HepG2 (cell line): ENCODE data around the gene THY1. TPM values are rescaled to one million over a fixed set of nuclear protein-coding genes. Genes with fewer than 3 reads are reported as not detected.

Source experiments
- ATAC-seq: fragments of 200-7000 bp; cut with Tn5 transposase; 3 replicates; pipeline ENCODE4 v1.9.1; 2020; ENCODE audit warnings: mild to moderate bottlenecking, moderate library complexity
- BruUV-seq: library from RNA; stranded (reverse); fragments of 400-500 nt; replicated peaks from 2 replicates; lab custom pipeline; 2021; lab: Mats Ljungman, UMichigan
- CTCF ChIA-PET: fragments of 300-600 bp; formaldehyde crosslinking; extraction: SDS; loops from one replicate; lab custom pipeline; 2021; ENCODE audit warnings: low total read pairs, inconsistent platforms, low intra/inter-chr PET ratio; lab: Yijun Ruan, JAX
- POLR2A ChIA-PET: fragments of 350-600 bp; sonication (Branson Sonifier 250); formaldehyde crosslinking; loops from one replicate; lab custom pipeline; 2020; ENCODE audit warnings: antibody characterized with exemption, inconsistent platforms; lab: Yijun Ruan, JAX
- DNase-seq: peaks from one replicate; pipeline ENCODE4 v3.0.0-alpha.2; 2015; ENCODE audit warnings: low spot score
- FAIRE-seq: peaks from 3 replicates; lab custom pipeline; 2011; peaks lifted over from hg19 to GRCh38; lab: Jason Lieb, UNC
- H2AFZ ChIP-seq: one replicate; pipeline ENCODE4 v1.6.1; 2011; ENCODE audit warnings: low read length, inconsistent platforms
- H3K27ac ChIP-seq: fragments of 300-600 bp; 3 replicates; pipeline ENCODE4 v1.8.0; 2011; ENCODE audit warnings: mixed run types, mild to moderate bottlenecking, mixed read lengths, low read length, inconsistent platforms; ENCODE audit not compliant: insufficient read depth; ENCODE audit errors: extremely low read length
- H3K27me3 ChIP-seq, 2 experiments: fragments of 200-600 bp in 1 of 2; 2 replicates in 1 of 2; 3 replicates in 1 of 2; pipeline versions ENCODE4 v1.6.0 to v1.8.0; 2011; ENCODE audit warnings: low read length in 2 of 2, mild to moderate bottlenecking in 2 of 2, moderate library complexity in 2 of 2, inconsistent platforms in 1 of 2; ENCODE audit not compliant: insufficient read depth in 2 of 2, control insufficient read depth in 1 of 2
- H3K36me3 ChIP-seq, 2 experiments: fragments of 200-600 bp in 1 of 2; replicated peaks in 1 of 2; 2 replicates in 1 of 2; 3 replicates in 1 of 2; pipeline versions ENCODE4 v1.5.1 to v1.8.0; 2011; ENCODE audit warnings: low read length in 2 of 2, inconsistent platforms in 1 of 2; ENCODE audit not compliant: insufficient read depth in 2 of 2, control insufficient read depth in 1 of 2
- H3K4me1 ChIP-seq: 2 replicates; pipeline ENCODE4 v1.5.1; 2012; ENCODE audit warnings: low read length, inconsistent platforms; ENCODE audit not compliant: insufficient read depth
- H3K4me2 ChIP-seq: 2 replicates; pipeline ENCODE4 v1.6.0; 2011; ENCODE audit warnings: low read depth, low read length, inconsistent platforms
- H3K4me3 ChIP-seq, 3 experiments: fragments of 200-600 bp in 1 of 3; sonication (generic), shearing (Covaris generic) in 1 of 3; replicated peaks in 1 of 3; 2 replicates each; pipeline ENCODE4 v1.5.1; 2011 to 2016; ENCODE audit warnings: low read length in 3 of 3, inconsistent platforms in 2 of 3, low read depth in 2 of 3, mild to moderate bottlenecking in 2 of 3, control low read depth in 1 of 3, mixed read lengths in 1 of 3; ENCODE audit not compliant: insufficient read depth in 1 of 3
- H3K79me2 ChIP-seq: one replicate; pipeline ENCODE4 v1.6.1; 2011; ENCODE audit warnings: low read length, inconsistent platforms; ENCODE audit not compliant: insufficient read depth
- H3K9ac ChIP-seq: 2 replicates; pipeline ENCODE4 v1.6.0; 2011; ENCODE audit warnings: mild to moderate bottlenecking, low read depth, low read length, inconsistent platforms; ENCODE audit not compliant: insufficient read depth
- H3K9me3 ChIP-seq: 2 replicates; pipeline ENCODE4 v1.5.1; 2012; ENCODE audit warnings: mild to moderate bottlenecking, low read length
- H4K20me1 ChIP-seq: 2 replicates; pipeline ENCODE4 v1.6.0; 2011; ENCODE audit warnings: inconsistent platforms, mild to moderate bottlenecking, low read length, moderate library complexity; ENCODE audit not compliant: insufficient read depth
- BORCS8-MEF2B ChIP-seq: sonication (generic); formaldehyde crosslinking; IDR thresholded peaks from 2 replicates; pipeline ENCODE4 v1.8.0; 2022; ENCODE audit warnings: mild to moderate bottlenecking, missing genetic modification reagents
- BRD4 ChIP-seq: sonication (generic); formaldehyde crosslinking; IDR thresholded peaks from 2 replicates; pipeline ENCODE4 v1.4.0; 2020; ENCODE audit warnings: missing genetic modification reagents
- CBX5 ChIP-seq: sonication (generic); formaldehyde crosslinking; IDR thresholded peaks from 2 replicates; pipeline ENCODE4 v1.4.0; 2020; ENCODE audit warnings: missing genetic modification reagents, borderline replicate concordance
- GABPB1 ChIP-seq: IDR thresholded peaks from 2 replicates; pipeline ENCODE4 v1.6.1; 2016; ENCODE audit warnings: mild to moderate bottlenecking, missing genetic modification reagents, moderate library complexity, missing compliant biosample characterization
- HHEX ChIP-seq: IDR thresholded peaks from 2 replicates; pipeline ENCODE4 v1.6.1; 2016; ENCODE audit warnings: control low read depth
- MAF1 ChIP-seq: sonication (generic); formaldehyde crosslinking; IDR thresholded peaks from 2 replicates; pipeline ENCODE4 v1.5.0; 2020; ENCODE audit warnings: missing genetic modification reagents, borderline replicate concordance
- MED1 ChIP-seq: sonication (generic); formaldehyde crosslinking; IDR thresholded peaks from 2 replicates; pipeline ENCODE4 v1.4.0; 2020; ENCODE audit warnings: missing genetic modification reagents
- MED8 ChIP-seq: sonication (generic); formaldehyde crosslinking; IDR thresholded peaks from 2 replicates; pipeline ENCODE4 v1.8.1; 2023; ENCODE audit warnings: mild to moderate bottlenecking, missing genetic modification reagents; ENCODE audit not compliant: insufficient replicate concordance
- MEIS1 ChIP-seq: sonication (generic); formaldehyde crosslinking; IDR thresholded peaks from 2 replicates; pipeline ENCODE4 v1.9.0; 2021; ENCODE audit warnings: mild to moderate bottlenecking, missing genetic modification reagents, moderate library complexity, borderline replicate concordance
- POLR2AphosphoS5 ChIP-seq: IDR thresholded peaks from 2 replicates; pipeline ENCODE4 v1.6.1; 2012; ENCODE audit warnings: low read depth, low read length
- SETDB1 ChIP-seq: sonication (generic); formaldehyde crosslinking; IDR thresholded peaks from 2 replicates; pipeline ENCODE4 v1.5.1; 2020; ENCODE audit warnings: missing genetic modification reagents, mild to moderate bottlenecking, borderline replicate concordance
- SMYD3 ChIP-seq: sonication (generic); formaldehyde crosslinking; IDR thresholded peaks from 2 replicates; pipeline ENCODE4 v1.8.1; 2023; ENCODE audit warnings: mild to moderate bottlenecking, missing genetic modification reagents
- TAF15 ChIP-seq: fragments of 200-400 bp; formaldehyde crosslinking; IDR thresholded peaks from one replicate; pipeline ENCODE4 v1.6.1; 2018; ENCODE audit warnings: mild to moderate bottlenecking, low read depth, low read length; ENCODE audit not compliant: poor library complexity, severe bottlenecking
- ZNF510 ChIP-seq: sonication (generic); formaldehyde crosslinking; IDR thresholded peaks from 2 replicates; pipeline ENCODE4 v1.4.0; 2020; ENCODE audit warnings: low read depth, mild to moderate bottlenecking, missing genetic modification reagents
- ZNF572 ChIP-seq: sonication (generic); formaldehyde crosslinking; IDR thresholded peaks from 2 replicates; pipeline ENCODE4 v1.5.1; 2020; ENCODE audit warnings: mild to moderate bottlenecking, missing genetic modification reagents
- ZNF577 ChIP-seq: sonication (generic); formaldehyde crosslinking; IDR thresholded peaks from 2 replicates; pipeline ENCODE4 v1.4.0; 2020; ENCODE audit warnings: mild to moderate bottlenecking, low read depth, missing genetic modification reagents, borderline replicate concordance
- ZNF609 ChIP-seq: sonication (generic); formaldehyde crosslinking; IDR thresholded peaks from 2 replicates; pipeline ENCODE4 v1.4.0; 2020; ENCODE audit warnings: mild to moderate bottlenecking, missing genetic modification reagents, borderline replicate concordance
- ZSCAN25 ChIP-seq: sonication (generic); formaldehyde crosslinking; IDR thresholded peaks from 2 replicates; pipeline ENCODE4 v1.8.0; 2022; ENCODE audit warnings: mild to moderate bottlenecking, missing genetic modification reagents
- WGBS: methylation state at CpG from one replicate; pipeline ENCODE4 v1.1.6; 2017; ENCODE audit warnings: low lambda C conversion rate; 5-methylcytosine and 5-hydroxymethylcytosine counted together
- in situ Hi-C: cut with HindIII; loops from 2 replicates; pipeline ENCODE4 v1.10.0; 2017; ENCODE audit warnings: low pct_unique_long_range_greater_than_20kb; ENCODE audit not compliant: extremely low pct_ligation_motif_present
- intact Hi-C: fragments of 100-400 bp; cut with micrococcal nuclease; formaldehyde crosslinking; loops from one replicate; pipeline ENCODE4 v1.10.0; 2022; ENCODE audit not compliant: unreplicated experiment
- polyA plus RNA-seq, 8 experiments: library from polyadenylated mRNA; depleted of rRNA in 3 of 8; stranded (reverse) in 7 of 8; unstranded in 1 of 8; fragments of >200 nt; fragmentation: Illumina TruSeq in 4 of 8; extraction: Trizol in 4 of 8; gene quantifications; 2 replicates each; pipeline versions ENCODE4 v1.2.1 to v1.2.3, GENCODE V29; 2011 to 2016; ENCODE audit warnings: low read depth in 4 of 8, missing spikeins in 1 of 8, mixed read lengths in 1 of 8; ENCODE audit not compliant: insufficient read depth in 1 of 8
- total RNA-seq, 5 experiments: library from RNA; depleted of rRNA; stranded (reverse); fragments of >200 nt; fragmentation: Illumina TruSeq; extraction: Trizol; gene quantifications; 2 replicates each; pipeline ENCODE4 v1.2.3, GENCODE V29; 2016; ENCODE audit warnings: low read depth in 1 of 5
- TF ChIP-seq, protein P1 (sequence below): sonication (generic); formaldehyde crosslinking; IDR thresholded peaks from 2 replicates; pipeline ENCODE4 v1.9.0; 2021; ENCODE audit warnings: missing genetic modification reagents, borderline replicate concordance

THY1 gene
- total and polyA plus RNA-seq, 2 of the 13 experiments (the other 11 are each of a cell fraction or from before 2014, with no cell fraction given) = not detected

DNA sequence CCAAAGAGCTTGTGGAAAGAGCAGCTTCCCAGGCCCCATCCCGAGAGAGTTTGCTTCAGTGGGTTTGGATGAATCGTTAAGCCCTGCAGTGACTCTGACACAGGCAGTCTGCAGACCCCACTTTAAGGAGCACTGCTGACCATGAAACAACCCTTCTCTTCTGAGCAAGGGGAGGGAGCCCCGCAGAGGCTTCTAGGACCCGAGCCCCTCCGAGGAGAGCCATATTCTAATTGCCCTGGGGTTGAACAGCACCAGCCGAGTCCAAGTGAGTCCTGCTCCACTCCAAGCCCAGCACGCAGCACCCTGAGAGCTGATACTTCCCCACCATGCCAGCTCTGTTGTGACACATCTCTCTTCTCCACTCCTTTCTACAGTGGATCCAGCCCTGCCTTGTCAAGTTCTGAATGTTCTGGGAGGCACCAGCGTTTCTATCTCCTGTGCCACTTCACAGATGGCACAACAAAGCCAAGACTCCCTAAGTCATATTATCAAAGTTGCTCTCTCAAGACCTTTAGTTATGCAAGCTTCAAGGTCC is 51.8 kb downstream of the THY1 start:
- BruUV-seq = no TSS peak
- TF ChIP-seq BRD4 (CRISPR knock-in tag) = no peak
- TF ChIP-seq ZNF609 (CRISPR knock-in tag) = no peak
- TF ChIP-seq ZSCAN25 (CRISPR knock-in tag) = no peak
- TF ChIP-seq ZNF572 (CRISPR knock-in tag) = no peak
- no peak for TF ChIP-seq CBX5 (CRISPR knock-in tag)
- TF ChIP-seq ZNF577 (CRISPR knock-in tag) = no peak
- TF ChIP-seq, protein P1, sequence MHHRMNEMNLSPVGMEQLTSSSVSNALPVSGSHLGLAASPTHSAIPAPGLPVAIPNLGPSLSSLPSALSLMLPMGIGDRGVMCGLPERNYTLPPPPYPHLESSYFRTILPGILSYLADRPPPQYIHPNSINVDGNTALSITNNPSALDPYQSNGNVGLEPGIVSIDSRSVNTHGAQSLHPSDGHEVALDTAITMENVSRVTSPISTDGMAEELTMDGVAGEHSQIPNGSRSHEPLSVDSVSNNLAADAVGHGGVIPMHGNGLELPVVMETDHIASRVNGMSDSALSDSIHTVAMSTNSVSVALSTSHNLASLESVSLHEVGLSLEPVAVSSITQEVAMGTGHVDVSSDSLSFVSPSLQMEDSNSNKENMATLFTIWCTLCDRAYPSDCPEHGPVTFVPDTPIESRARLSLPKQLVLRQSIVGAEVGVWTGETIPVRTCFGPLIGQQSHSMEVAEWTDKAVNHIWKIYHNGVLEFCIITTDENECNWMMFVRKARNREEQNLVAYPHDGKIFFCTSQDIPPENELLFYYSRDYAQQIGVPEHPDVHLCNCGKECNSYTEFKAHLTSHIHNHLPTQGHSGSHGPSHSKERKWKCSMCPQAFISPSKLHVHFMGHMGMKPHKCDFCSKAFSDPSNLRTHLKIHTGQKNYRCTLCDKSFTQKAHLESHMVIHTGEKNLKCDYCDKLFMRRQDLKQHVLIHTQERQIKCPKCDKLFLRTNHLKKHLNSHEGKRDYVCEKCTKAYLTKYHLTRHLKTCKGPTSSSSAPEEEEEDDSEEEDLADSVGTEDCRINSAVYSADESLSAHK (CRISPR knock-in tag) = no peak
- TF ChIP-seq GABPB1 (CRISPR knock-in tag) = no peak
- no peak for TF ChIP-seq MEIS1 (CRISPR knock-in tag)
- TF ChIP-seq SETDB1 (CRISPR knock-in tag) = no peak
- TF ChIP-seq BORCS8-MEF2B = no peak
- TF ChIP-seq POLR2AphosphoS5 = no peak
- no peak for TF ChIP-seq ZNF510 (CRISPR knock-in tag)
- no peak for TF ChIP-seq MED1 (CRISPR knock-in tag)
- TF ChIP-seq TAF15 = no peak
- no peak for TF ChIP-seq HHEX (CRISPR knock-in tag)
- no peak for TF ChIP-seq MED8 (CRISPR knock-in tag)
- no peak for TF ChIP-seq MAF1 (CRISPR knock-in tag)
- no peak for TF ChIP-seq SMYD3

More for the DNA sequence above, 51.8 kb downstream of the THY1 start:
- peak overlapping the region; percentile 93 for H3K27ac ChIP-seq
- peak overlapping the region; percentile 74 for H3K4me2 ChIP-seq
- H3K79me2 ChIP-seq = peaks cover 35% of the 10 kb centered on the region
- intact Hi-C loops (no loop called here), in situ Hi-C loops (loop anchor here (5.0 kb wide), 1 partner anchor 34 kb away; no protein-coding TSS in a partner anchor)
- H3K4me3 ChIP-seq = peak overlapping the region in 1 of 3 experiments; percentile 47; a peak in 1 of 6 replicates
- H3K9ac ChIP-seq = peak overlapping the region; percentile 51
- FAIRE-seq (no peak), ATAC-seq (no peak), DNase-seq (no peak)
- CTCF ChIA-PET = interaction anchor here (1.0 to 1.6 kb wide), 2 partner anchors 31 to 33 kb away, joined by 3 to 5 read pairs; partner anchors contain the start of gene C1QTNF5
- no peaks in the 10 kb centered on the region for H3K9me3 ChIP-seq
- H3K36me3 ChIP-seq = no peaks in the 10 kb centered on the region
- POLR2A ChIA-PET = interaction anchor here (0.6 to 4.5 kb wide), 10 partner anchors 9 to 250 kb away, joined by 3 to 31 read pairs (median 6); partner anchors contain the start of genes C1QTNF5, CBL, HINFP and MCAM
- H4K20me1 ChIP-seq = no peaks in the 10 kb centered on the region
- no peak overlapping the region for H2AFZ ChIP-seq
- no peaks in the 10 kb centered on the region for H3K27me3 ChIP-seq
- peaks cover 100% of the 10 kb centered on the region for H3K4me1 ChIP-seq
- 80% methylated on average over 6 of the region's 8 CpGs for WGBS
